HCT116 (cell line): Measurements from ENCODE around the gene SOCS1. TPM values are rescaled to one million over a fixed set of nuclear protein-coding genes. Genes with fewer than 3 reads are reported as not detected.

Experiments
- ATAC-seq: fragments of 200-7000 bp; cut with Tn5 transposase; 2 replicates; pipeline ENCODE4 v1.9.1; 2020; ENCODE audit warnings: mild to moderate bottlenecking, moderate library complexity
- BruUV-seq: library from RNA; stranded (reverse); fragments of 400-500 nt; replicated peaks from 2 replicates; lab custom pipeline; 2021; lab: Mats Ljungman, UMichigan
- CTCF ChIA-PET: fragments of 300-600 bp; sonication (Branson Sonifier 250); formaldehyde crosslinking; loops from one replicate; lab custom pipeline; 2021; ENCODE audit warnings: antibody characterized with exemption; lab: Charles Lee
- POLR2A ChIA-PET: fragments of 300-600, 350-600 bp; sonication (Branson Sonifier 250); formaldehyde crosslinking; loops from one replicate; lab custom pipeline; 2021; ENCODE audit warnings: antibody characterized with exemption; lab: Charles Lee
- RAD21 ChIA-PET, 2 experiments: fragments of 300-600 bp; sonication (Branson Sonifier 250); formaldehyde crosslinking; loops; one replicate each; lab custom pipeline; 2023; ENCODE audit warnings: low total read pairs in 2 of 2; ENCODE audit not compliant: uncharacterized antibody in 2 of 2, unreplicated experiment in 2 of 2, low non-redundant PET in 1 of 2; lab: Charles Lee
- DNase-seq: peaks from one replicate; pipeline ENCODE4 v3.0.0-alpha.2; 2010; ENCODE audit warnings: low read depth, low spot score
- H2AFZ ChIP-seq: fragments of 200-600 bp; shearing (Covaris generic), sonication (generic); 2 replicates; pipeline ENCODE4 v1.6.1; 2017; ENCODE audit warnings: low read depth, mixed run types, mixed read lengths, antibody characterized with exemption, low read length; ENCODE audit not compliant: poor library complexity, severe bottlenecking
- H3K27ac ChIP-seq: 2 replicates; pipeline ENCODE4 v1.5.1; 2012; ENCODE audit warnings: low read depth, low read length
- H3K27me3 ChIP-seq: fragments of 200-600 bp; sonication (generic); 2 replicates; pipeline ENCODE4 v1.6.1; 2016; ENCODE audit warnings: mixed run types, low read length, mixed read lengths; ENCODE audit not compliant: insufficient read depth
- H3K36me3 ChIP-seq, 2 experiments: fragments of 200-500 bp in 1 of 2; fragments of 200-600 bp in 1 of 2; sonication (Bioruptor generic) in 1 of 2; sonication (generic) in 1 of 2; 2 replicates each; pipeline versions ENCODE4 v1.5.1 to v1.6.1; 2014 to 2016; ENCODE audit warnings: low read length in 2 of 2, inconsistent platforms in 1 of 2, mixed read lengths in 1 of 2, mixed run types in 1 of 2; ENCODE audit not compliant: insufficient read depth in 2 of 2, control insufficient read depth in 1 of 2
- H3K4me1 ChIP-seq, 2 experiments: fragments of 200-600 bp in 1 of 2; sonication (generic) in 1 of 2; 2 replicates each; pipeline versions ENCODE4 v1.5.1 to v1.6.1; 2012 to 2017; ENCODE audit warnings: low read length in 2 of 2, inconsistent platforms in 1 of 2, mild to moderate bottlenecking in 1 of 2, mixed read lengths in 1 of 2, mixed run types in 1 of 2, moderate library complexity in 1 of 2; ENCODE audit not compliant: insufficient read depth in 2 of 2, control insufficient read depth in 1 of 2
- H3K4me2 ChIP-seq: fragments of 200-600 bp; sonication (generic); 2 replicates; pipeline ENCODE4 v1.6.1; 2017; ENCODE audit warnings: mixed run types, low read length, mixed read lengths
- H3K4me3 ChIP-seq, 2 experiments: fragments of 200-600 bp in 1 of 2; sonication (generic) in 1 of 2; replicated peaks in 1 of 2; 2 replicates each; pipeline ENCODE4 v1.5.1; 2011 to 2016; ENCODE audit warnings: low read length in 2 of 2, control low read depth in 1 of 2, low read depth in 1 of 2, mild to moderate bottlenecking in 1 of 2, mixed read lengths in 1 of 2, mixed run types in 1 of 2
- H3K79me2 ChIP-seq: fragments of 200-600 bp; sonication (generic); 2 replicates; pipeline ENCODE4 v1.6.1; 2017; ENCODE audit warnings: mild to moderate bottlenecking, mixed run types, low read length, moderate library complexity, mixed read lengths; ENCODE audit not compliant: insufficient read depth
- H3K9ac ChIP-seq: fragments of 200-600 bp; sonication (generic); 2 replicates; pipeline ENCODE4 v1.6.1; 2016; ENCODE audit warnings: low read length, mixed read lengths
- H3K9me2 ChIP-seq: fragments of 200-600 bp; sonication (generic), shearing (Covaris generic); 2 replicates; pipeline ENCODE4 v1.6.1; 2017; ENCODE audit warnings: mixed run types, mild to moderate bottlenecking, moderate library complexity; ENCODE audit not compliant: insufficient read depth
- H3K9me3 ChIP-seq, 2 experiments: fragments of 200-500 bp in 1 of 2; fragments of 200-600 bp in 1 of 2; sonication (Bioruptor generic) in 1 of 2; sonication (generic) in 1 of 2; 2 replicates each; pipeline ENCODE4 v1.6.1; 2014 to 2017; ENCODE audit warnings: low read length in 2 of 2, mixed read lengths in 2 of 2, inconsistent platforms in 1 of 2, low read depth in 1 of 2, mild to moderate bottlenecking in 1 of 2, mixed run types in 1 of 2, moderate library complexity in 1 of 2; ENCODE audit not compliant: control insufficient read depth in 1 of 2, insufficient read depth in 1 of 2
- H4K20me1 ChIP-seq: fragments of 200-600 bp; sonication (generic), shearing (Covaris generic); 2 replicates; pipeline ENCODE4 v1.6.1; 2017; ENCODE audit warnings: mixed run types, mild to moderate bottlenecking, moderate library complexity; ENCODE audit not compliant: insufficient read depth
- ATF3 ChIP-seq: IDR thresholded peaks from 2 replicates; pipeline ENCODE4 v1.6.1; 2012
- CBX3 ChIP-seq: IDR thresholded peaks from 2 replicates; pipeline ENCODE4 v1.6.1; 2012; ENCODE audit warnings: low read depth
- EGR1 ChIP-seq: IDR thresholded peaks from 2 replicates; pipeline ENCODE4 v1.6.1; 2012; ENCODE audit warnings: low read depth
- ELF1 ChIP-seq: IDR thresholded peaks from 2 replicates; pipeline ENCODE4 v1.6.1; 2012; ENCODE audit warnings: low read depth, borderline replicate concordance
- EZH2phosphoT487 ChIP-seq: fragments of 200-600 bp; IDR thresholded peaks from 2 replicates; pipeline ENCODE4 v1.6.1; 2018; ENCODE audit warnings: antibody characterized with exemption, borderline replicate concordance
- FOSL1 ChIP-seq: IDR thresholded peaks from 2 replicates; pipeline ENCODE4 v1.6.1; 2012; ENCODE audit warnings: low read depth
- JUND ChIP-seq: IDR thresholded peaks from 2 replicates; pipeline ENCODE4 v1.6.1; 2012
- POLR2A ChIP-seq: IDR thresholded peaks from 2 replicates; pipeline ENCODE4 v1.7.0; 2011; ENCODE audit warnings: borderline replicate concordance; ENCODE audit not compliant: insufficient read depth, insufficient read length; ENCODE audit errors: extremely low read depth
- POLR2AphosphoS5 ChIP-seq: IDR thresholded peaks from 2 replicates; pipeline ENCODE4 v1.6.1; 2011; ENCODE audit warnings: mild to moderate bottlenecking, low read depth, low read length, moderate library complexity
- RAD21 ChIP-seq: IDR thresholded peaks from 2 replicates; pipeline ENCODE4 v1.6.1; 2012; ENCODE audit warnings: low read depth, mild to moderate bottlenecking
- SIN3A ChIP-seq: IDR thresholded peaks from 2 replicates; pipeline ENCODE4 v1.6.1; 2012; ENCODE audit warnings: low read depth
- SP1 ChIP-seq: IDR thresholded peaks from 2 replicates; pipeline ENCODE4 v1.6.1; 2012; ENCODE audit warnings: low read depth
- TCF7L2 ChIP-seq: IDR thresholded peaks from 2 replicates; pipeline ENCODE4 v1.7.0; 2011; ENCODE audit warnings: borderline replicate concordance, inconsistent platforms; ENCODE audit not compliant: insufficient read depth, insufficient read length; ENCODE audit errors: extremely low read depth
- ZBTB33 ChIP-seq: IDR thresholded peaks from 2 replicates; pipeline ENCODE4 v1.6.1; 2011; ENCODE audit warnings: mild to moderate bottlenecking, low read length, moderate library complexity; ENCODE audit not compliant: insufficient replicate concordance; ENCODE audit errors: extremely low read depth
- ZFX ChIP-seq: fragments of 450-650 bp; IDR thresholded peaks from 2 replicates; pipeline ENCODE4 v1.6.1; 2017
- intact Hi-C: fragments of 100-400 bp; cut with micrococcal nuclease; formaldehyde crosslinking; loops from 2 replicates; pipeline ENCODE4 v1.10.0; 2022
- total RNA-seq: library from RNA; stranded (reverse); gene quantifications from one replicate; pipeline ENCODE4 v1.2.1, GENCODE V29; 2021; ENCODE audit not compliant: unreplicated experiment
- TF ChIP-seq, protein P1 (sequence below), 3 experiments: fragments of 200-600 bp in 1 of 3; sonication (generic) in 1 of 3; IDR thresholded peaks in 2 of 3; conservative IDR thresholded peaks in 1 of 3; 2 replicates each; pipeline ENCODE4 v1.5.1; 2012 to 2017; ENCODE audit warnings: low read depth in 2 of 3, low read length in 2 of 3, antibody characterized with exemption in 1 of 3, borderline replicate concordance in 1 of 3, control low read depth in 1 of 3, mild to moderate bottlenecking in 1 of 3, mixed read lengths in 1 of 3, mixed run types in 1 of 3, moderate library complexity in 1 of 3; ENCODE audit not compliant: insufficient read depth in 1 of 3
- TF ChIP-seq, protein P2 (sequence below): IDR thresholded peaks from 2 replicates; pipeline ENCODE4 v1.6.1; 2012; ENCODE audit warnings: low read depth
- TF ChIP-seq, protein P3 (sequence below): IDR thresholded peaks from 2 replicates; pipeline ENCODE4 v1.6.1; 2012

SOCS1 gene
- total RNA-seq, 1 experiment from 2014 or later: 4.9 TPM

GRCh38 chr16:11224894-11225676 is 30.9 kb downstream of the SOCS1 start:
- POLR2A ChIA-PET: no interaction called here
- DNase-seq: no peak

More at GRCh38 chr16:11224894-11225676, 30.9 kb downstream of the SOCS1 start:
- Histone ChIP-seq H3K9me2 (no peaks in the 10 kb centered on the region), H4K20me1 (no peaks in the 10 kb centered on the region), H3K9me3 (no peaks in the 10 kb centered on the region), H3K4me3 (no peak overlapping the region), H3K4me2 (no peak overlapping the region), H3K27ac (no peak overlapping the region), H3K36me3 (no peaks in the 10 kb centered on the region), H3K9ac (no peak overlapping the region), H3K4me1 (peaks cover 2 to 3% of the 10 kb centered on the region in 2 experiments; a peak in 2 of 4 replicates), H2AFZ (no peak overlapping the region), H3K79me2 (no peaks in the 10 kb centered on the region), H3K27me3 (no peaks in the 10 kb centered on the region)
- RAD21 ChIA-PET: no interaction called here
- CTCF ChIA-PET: no interaction called here
- intact Hi-C loops: no loop called here
- TF ChIP-seq POLR2A: no peak
- TF ChIP-seq SIN3A: no peak
- no peak for TF ChIP-seq RAD21
- TF ChIP-seq, protein P1, sequence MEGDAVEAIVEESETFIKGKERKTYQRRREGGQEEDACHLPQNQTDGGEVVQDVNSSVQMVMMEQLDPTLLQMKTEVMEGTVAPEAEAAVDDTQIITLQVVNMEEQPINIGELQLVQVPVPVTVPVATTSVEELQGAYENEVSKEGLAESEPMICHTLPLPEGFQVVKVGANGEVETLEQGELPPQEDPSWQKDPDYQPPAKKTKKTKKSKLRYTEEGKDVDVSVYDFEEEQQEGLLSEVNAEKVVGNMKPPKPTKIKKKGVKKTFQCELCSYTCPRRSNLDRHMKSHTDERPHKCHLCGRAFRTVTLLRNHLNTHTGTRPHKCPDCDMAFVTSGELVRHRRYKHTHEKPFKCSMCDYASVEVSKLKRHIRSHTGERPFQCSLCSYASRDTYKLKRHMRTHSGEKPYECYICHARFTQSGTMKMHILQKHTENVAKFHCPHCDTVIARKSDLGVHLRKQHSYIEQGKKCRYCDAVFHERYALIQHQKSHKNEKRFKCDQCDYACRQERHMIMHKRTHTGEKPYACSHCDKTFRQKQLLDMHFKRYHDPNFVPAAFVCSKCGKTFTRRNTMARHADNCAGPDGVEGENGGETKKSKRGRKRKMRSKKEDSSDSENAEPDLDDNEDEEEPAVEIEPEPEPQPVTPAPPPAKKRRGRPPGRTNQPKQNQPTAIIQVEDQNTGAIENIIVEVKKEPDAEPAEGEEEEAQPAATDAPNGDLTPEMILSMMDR (IDR thresholded peaks at IDR 0.05 in 2 of 3, conservative IDR thresholded peaks at IDR 0.05 in 1 of 3; ENCODE audit: borderline replicate concordance in 1 of 3, insufficient read depth in 1 of 3, low read depth in 2 of 3, low read length in 2 of 3): no peak
- TF ChIP-seq FOSL1: no peak
- TF ChIP-seq, protein P2, sequence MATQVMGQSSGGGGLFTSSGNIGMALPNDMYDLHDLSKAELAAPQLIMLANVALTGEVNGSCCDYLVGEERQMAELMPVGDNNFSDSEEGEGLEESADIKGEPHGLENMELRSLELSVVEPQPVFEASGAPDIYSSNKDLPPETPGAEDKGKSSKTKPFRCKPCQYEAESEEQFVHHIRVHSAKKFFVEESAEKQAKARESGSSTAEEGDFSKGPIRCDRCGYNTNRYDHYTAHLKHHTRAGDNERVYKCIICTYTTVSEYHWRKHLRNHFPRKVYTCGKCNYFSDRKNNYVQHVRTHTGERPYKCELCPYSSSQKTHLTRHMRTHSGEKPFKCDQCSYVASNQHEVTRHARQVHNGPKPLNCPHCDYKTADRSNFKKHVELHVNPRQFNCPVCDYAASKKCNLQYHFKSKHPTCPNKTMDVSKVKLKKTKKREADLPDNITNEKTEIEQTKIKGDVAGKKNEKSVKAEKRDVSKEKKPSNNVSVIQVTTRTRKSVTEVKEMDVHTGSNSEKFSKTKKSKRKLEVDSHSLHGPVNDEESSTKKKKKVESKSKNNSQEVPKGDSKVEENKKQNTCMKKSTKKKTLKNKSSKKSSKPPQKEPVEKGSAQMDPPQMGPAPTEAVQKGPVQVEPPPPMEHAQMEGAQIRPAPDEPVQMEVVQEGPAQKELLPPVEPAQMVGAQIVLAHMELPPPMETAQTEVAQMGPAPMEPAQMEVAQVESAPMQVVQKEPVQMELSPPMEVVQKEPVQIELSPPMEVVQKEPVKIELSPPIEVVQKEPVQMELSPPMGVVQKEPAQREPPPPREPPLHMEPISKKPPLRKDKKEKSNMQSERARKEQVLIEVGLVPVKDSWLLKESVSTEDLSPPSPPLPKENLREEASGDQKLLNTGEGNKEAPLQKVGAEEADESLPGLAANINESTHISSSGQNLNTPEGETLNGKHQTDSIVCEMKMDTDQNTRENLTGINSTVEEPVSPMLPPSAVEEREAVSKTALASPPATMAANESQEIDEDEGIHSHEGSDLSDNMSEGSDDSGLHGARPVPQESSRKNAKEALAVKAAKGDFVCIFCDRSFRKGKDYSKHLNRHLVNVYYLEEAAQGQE: no peak
- TF ChIP-seq, protein P3, sequence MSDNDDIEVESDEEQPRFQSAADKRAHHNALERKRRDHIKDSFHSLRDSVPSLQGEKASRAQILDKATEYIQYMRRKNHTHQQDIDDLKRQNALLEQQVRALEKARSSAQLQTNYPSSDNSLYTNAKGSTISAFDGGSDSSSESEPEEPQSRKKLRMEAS: no peak
- TF ChIP-seq TCF7L2: no peak
- no peak for TF ChIP-seq EZH2phosphoT487
- TF ChIP-seq POLR2AphosphoS5: no peak
- TF ChIP-seq SP1: no peak
- TF ChIP-seq JUND: no peak
- no peak for TF ChIP-seq ATF3
- no peak for TF ChIP-seq ZBTB33
- TF ChIP-seq ZFX: no peak
- TF ChIP-seq EGR1: no peak
- TF ChIP-seq CBX3: no peak
- TF ChIP-seq ELF1: no peak
- no peak for ATAC-seq
- BruUV-seq: no TSS peak
